HepG2 (cell line): Measurements from ENCODE around the gene DHRS4L2. TPM values are rescaled to one million over a fixed set of nuclear protein-coding genes. Genes with fewer than 3 reads are reported as not detected.

Experiments
- ATAD3A ChIP-seq: sonication (generic); formaldehyde crosslinking; IDR thresholded peaks from 2 replicates; pipeline ENCODE4 v1.4.0; 2020; ENCODE audit warnings: missing genetic modification reagents
- ATF7 ChIP-seq, 2 experiments: fragments of 450-650 bp in 1 of 2; sonication (generic) in 1 of 2; formaldehyde crosslinking in 1 of 2; IDR thresholded peaks; 2 replicates each; pipeline versions ENCODE4 v1.4.0 to v1.6.1; 2016 to 2020; ENCODE audit warnings: antibody characterized with exemption in 1 of 2, mild to moderate bottlenecking in 1 of 2, missing genetic modification reagents in 1 of 2
- DR1 ChIP-seq: sonication (generic); formaldehyde crosslinking; IDR thresholded peaks from 2 replicates; pipeline ENCODE4 v1.8.0; 2021; ENCODE audit warnings: mild to moderate bottlenecking, missing genetic modification reagents, inconsistent platforms
- ERF ChIP-seq: IDR thresholded peaks from 2 replicates; pipeline ENCODE4 v1.6.1; 2018; ENCODE audit warnings: missing biosample characterization, missing genetic modification reagents
- GTF3A ChIP-seq: sonication (generic); formaldehyde crosslinking; conservative IDR thresholded peaks from 2 replicates; pipeline ENCODE4 v1.4.0; 2020; ENCODE audit warnings: mild to moderate bottlenecking, missing genetic modification reagents
- HDAC6 ChIP-seq: fragments of 200-600 bp; sonication (generic); IDR thresholded peaks from 2 replicates; pipeline ENCODE4 v1.7.0; 2017; ENCODE audit warnings: mild to moderate bottlenecking, antibody characterized with exemption, low read length, low read depth
- HNF1B ChIP-seq: sonication (generic); formaldehyde crosslinking; IDR thresholded peaks from 2 replicates; pipeline ENCODE4 v1.5.1; 2020; ENCODE audit warnings: mild to moderate bottlenecking, moderate library complexity, missing genetic modification reagents
- RELA ChIP-seq: sonication (generic); formaldehyde crosslinking; IDR thresholded peaks from 2 replicates; pipeline ENCODE4 v1.4.0; 2020; ENCODE audit warnings: missing genetic modification reagents
- SIX1 ChIP-seq: sonication (generic); formaldehyde crosslinking; IDR thresholded peaks from 2 replicates; pipeline ENCODE4 v1.4.0; 2020; ENCODE audit warnings: missing genetic modification reagents, borderline replicate concordance
- TARDBP ChIP-seq: sonication (generic); formaldehyde crosslinking; IDR thresholded peaks from 2 replicates; pipeline ENCODE4 v1.8.0; 2022; ENCODE audit warnings: mild to moderate bottlenecking, missing genetic modification reagents
- ZBTB42 ChIP-seq: sonication (generic); formaldehyde crosslinking; IDR thresholded peaks from 2 replicates; pipeline ENCODE4 v1.5.0; 2020; ENCODE audit warnings: mild to moderate bottlenecking, missing genetic modification reagents
- ZFP36 ChIP-seq: fragments of 150-350 bp; IDR thresholded peaks from 2 replicates; pipeline ENCODE4 v1.6.1; 2018; ENCODE audit warnings: borderline replicate concordance, low read length, low read depth; ENCODE audit not compliant: partially characterized antibody
- ZNF234 ChIP-seq: sonication (generic); formaldehyde crosslinking; conservative IDR thresholded peaks from 2 replicates; pipeline ENCODE4 v1.5.1; 2020; ENCODE audit warnings: mild to moderate bottlenecking, missing genetic modification reagents
- ZNF496 ChIP-seq: sonication (generic); formaldehyde crosslinking; IDR thresholded peaks from 2 replicates; pipeline ENCODE4 v1.8.1; 2023; ENCODE audit warnings: mild to moderate bottlenecking, moderate library complexity, missing genetic modification reagents; ENCODE audit not compliant: insufficient replicate concordance
- ZNF556 ChIP-seq: sonication (generic); formaldehyde crosslinking; IDR thresholded peaks from 2 replicates; pipeline ENCODE4 v1.4.0; 2020; ENCODE audit warnings: mild to moderate bottlenecking, missing genetic modification reagents, borderline replicate concordance
- ZNF570 ChIP-seq: sonication (generic); formaldehyde crosslinking; IDR thresholded peaks from 2 replicates; pipeline ENCODE4 v1.4.0; 2020; ENCODE audit warnings: mild to moderate bottlenecking, missing genetic modification reagents, borderline replicate concordance
- ZNF737 ChIP-seq: sonication (generic); formaldehyde crosslinking; IDR thresholded peaks from 2 replicates; pipeline ENCODE4 v1.5.0; 2020; ENCODE audit warnings: missing genetic modification reagents, mild to moderate bottlenecking, borderline replicate concordance
- ZNF75D ChIP-seq: sonication (generic); formaldehyde crosslinking; IDR thresholded peaks from 2 replicates; pipeline ENCODE4 v1.8.1; 2023; ENCODE audit warnings: missing genetic modification reagents, mild to moderate bottlenecking, borderline replicate concordance
- ZNF770 ChIP-seq: sonication (generic); formaldehyde crosslinking; IDR thresholded peaks from 2 replicates; pipeline ENCODE4 v1.5.0; 2020; ENCODE audit warnings: mild to moderate bottlenecking, missing genetic modification reagents
- ZXDC ChIP-seq: sonication (generic); formaldehyde crosslinking; IDR thresholded peaks from 2 replicates; pipeline ENCODE4 v1.5.0; 2020; ENCODE audit warnings: mild to moderate bottlenecking, missing genetic modification reagents
- polyA plus RNA-seq, 8 experiments: library from polyadenylated mRNA; depleted of rRNA in 3 of 8; stranded (reverse) in 7 of 8; unstranded in 1 of 8; fragments of >200 nt; fragmentation: Illumina TruSeq in 4 of 8; extraction: Trizol in 4 of 8; gene quantifications; 2 replicates each; pipeline versions ENCODE4 v1.2.1 to v1.2.3, GENCODE V29; 2011 to 2016; ENCODE audit warnings: low read depth in 4 of 8, missing spikeins in 1 of 8, mixed read lengths in 1 of 8; ENCODE audit not compliant: insufficient read depth in 1 of 8
- total RNA-seq, 5 experiments: library from RNA; depleted of rRNA; stranded (reverse); fragments of >200 nt; fragmentation: Illumina TruSeq; extraction: Trizol; gene quantifications; 2 replicates each; pipeline ENCODE4 v1.2.3, GENCODE V29; 2016; ENCODE audit warnings: low read depth in 1 of 5
- TF ChIP-seq, protein P1 (sequence below): sonication (generic); formaldehyde crosslinking; IDR thresholded peaks from 2 replicates; pipeline ENCODE4 v1.9.0; 2021; ENCODE audit warnings: missing genetic modification reagents, mild to moderate bottlenecking, borderline replicate concordance

DHRS4L2 gene
- total and polyA plus RNA-seq, 2 of the 13 experiments (the other 11 are each of a cell fraction or from before 2014, with no cell fraction given) = 24.7 to 38.2 TPM

DNA sequence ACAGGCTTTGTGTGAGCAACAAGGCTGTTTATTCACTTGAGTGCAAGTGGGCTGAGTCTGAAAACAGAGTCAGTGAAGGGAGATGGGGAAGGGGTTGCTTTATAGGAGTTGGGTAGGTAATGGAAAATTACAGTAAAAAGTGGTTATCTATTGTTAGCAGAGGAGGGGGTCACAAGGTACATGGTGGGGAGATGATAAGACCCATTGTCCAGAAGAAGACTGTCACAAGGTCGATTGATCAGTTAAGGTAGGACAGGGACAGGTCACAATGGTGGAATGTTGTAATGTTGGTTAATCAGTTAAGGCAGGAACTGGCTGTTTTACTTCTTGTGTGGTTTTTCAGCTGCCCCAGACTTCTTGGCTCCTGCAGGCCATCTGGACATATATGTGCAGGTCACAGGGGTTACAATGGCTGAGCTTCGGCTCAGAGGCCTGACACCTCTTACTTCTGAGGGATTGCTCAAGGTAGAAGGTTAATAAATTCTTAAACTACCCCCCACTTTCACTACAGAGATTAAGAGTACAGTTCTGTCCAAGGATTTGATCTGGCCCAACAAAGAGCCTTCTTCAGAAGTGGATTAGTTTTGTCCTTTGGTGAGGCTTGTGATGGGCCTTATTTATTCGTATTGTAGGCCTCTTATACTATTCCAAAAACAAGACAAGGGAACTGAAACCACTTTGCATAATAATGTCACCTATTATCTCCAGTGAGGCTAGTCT is 49.0 kb upstream of the DHRS4L2 start (continued):
- TF ChIP-seq ZNF75D = no peak
- no peak for TF ChIP-seq ATF7 (IDR thresholded peaks at IDR 0.05)
- no peak for TF ChIP-seq ATF7 (CRISPR knock-in tag; IDR thresholded peaks at IDR 0.05)
- no peak for TF ChIP-seq HDAC6
- no peak for TF ChIP-seq ZNF570 (CRISPR knock-in tag)
- TF ChIP-seq ZNF556 (CRISPR knock-in tag) = 0 out of 2 replicates have a peak, but pooled peaks have one; percentile 70
- no peak for TF ChIP-seq RELA (CRISPR knock-in tag)
- no peak for TF ChIP-seq ZBTB42 (CRISPR knock-in tag)
- no peak for TF ChIP-seq ZNF234 (CRISPR knock-in tag)
- no peak for TF ChIP-seq ZXDC
- TF ChIP-seq ZNF496 (CRISPR knock-in tag) = no peak
- TF ChIP-seq ZNF737 (CRISPR knock-in tag) = no peak
- no peak for TF ChIP-seq ZFP36
- TF ChIP-seq ZNF770 (CRISPR knock-in tag) = no peak
- TF ChIP-seq HNF1B (CRISPR knock-in tag) = no peak
- TF ChIP-seq SIX1 (CRISPR knock-in tag) = no peak
- no peak for TF ChIP-seq ATAD3A (CRISPR knock-in tag)
- TF ChIP-seq DR1 = no peak
- TF ChIP-seq, protein P1, sequence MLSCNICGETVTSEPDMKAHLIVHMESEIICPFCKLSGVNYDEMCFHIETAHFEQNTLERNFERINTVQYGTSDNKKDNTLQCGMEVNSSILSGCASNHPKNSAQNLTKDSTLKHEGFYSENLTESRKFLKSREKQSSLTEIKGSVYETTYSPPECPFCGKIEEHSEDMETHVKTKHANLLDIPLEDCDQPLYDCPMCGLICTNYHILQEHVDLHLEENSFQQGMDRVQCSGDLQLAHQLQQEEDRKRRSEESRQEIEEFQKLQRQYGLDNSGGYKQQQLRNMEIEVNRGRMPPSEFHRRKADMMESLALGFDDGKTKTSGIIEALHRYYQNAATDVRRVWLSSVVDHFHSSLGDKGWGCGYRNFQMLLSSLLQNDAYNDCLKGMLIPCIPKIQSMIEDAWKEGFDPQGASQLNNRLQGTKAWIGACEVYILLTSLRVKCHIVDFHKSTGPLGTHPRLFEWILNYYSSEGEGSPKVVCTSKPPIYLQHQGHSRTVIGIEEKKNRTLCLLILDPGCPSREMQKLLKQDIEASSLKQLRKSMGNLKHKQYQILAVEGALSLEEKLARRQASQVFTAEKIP = no peak
- TF ChIP-seq TARDBP = no peak
- TF ChIP-seq ERF (CRISPR knock-in tag) = no peak
- no peak; the same call in 1 of the 2 replicates for TF ChIP-seq GTF3A (CRISPR knock-in tag)
